Measurements from ENCODE around the gene PRKN.

Gene PRKN

GRCh38 chr6:162554531-162554930 lies 173.0 kb downstream of the PRKN start:
- POLR2A ChIA-PET: no interaction called here
- CTCF ChIA-PET: no interaction called here
- no peaks in the 10 kb centered on the region for H3K9me3 ChIP-seq (ENCODE audit: control insufficient read depth, insufficient read depth, low read depth, low read length)
- H3K27ac ChIP-seq (ENCODE audit: extremely low read depth, low read depth, low read length): no peak overlapping the region
- no peaks in the 10 kb centered on the region for H3K36me3 ChIP-seq (ENCODE audit: control insufficient read depth in 2 of 2, insufficient read depth in 1 of 2, low read length in 2 of 2)
- no peak for TF ChIP-seq SP2 (tag by site-specific recombination; IDR thresholded peaks at IDR 0.05)
- no peak for TF ChIP-seq ZNF768 (tag by site-specific recombination; IDR thresholded peaks at IDR 0.05)
- no peak for TF ChIP-seq ZEB2 (tag by site-specific recombination; IDR thresholded peaks at IDR 0.05)
- no peak for TF ChIP-seq ZNF513 (tag by site-specific recombination; IDR thresholded peaks at IDR 0.05)
- no peak for TF ChIP-seq ZNF366 (tag by site-specific recombination; conservative IDR thresholded peaks at IDR 0.05)
- TF ChIP-seq ZNF571 (tag by site-specific recombination; IDR thresholded peaks at IDR 0.05): no peak
- TF ChIP-seq TRIM28 (IDR thresholded peaks at IDR 0.05; ENCODE audit: borderline replicate concordance, low read length): no peak
- no peak for TF ChIP-seq SCRT2 (tag by site-specific recombination; IDR thresholded peaks at IDR 0.05)
- no peak for TF ChIP-seq ZBTB1 (tag by site-specific recombination; IDR thresholded peaks at IDR 0.05)
- no peak for TF ChIP-seq ZSCAN4 (tag by site-specific recombination; IDR thresholded peaks at IDR 0.05)
- H3K4me1 ChIP-seq (ENCODE audit: control insufficient read depth, insufficient read depth, low read length): no peaks in the 10 kb centered on the region
- H3K4me3 ChIP-seq (ENCODE audit: low read depth, low read length): no peak overlapping the region

- ChIA-PET CTCF (interaction anchor here (0.6 kb wide), 1 partner anchor 343 kb away, joined by 3 read pairs; no protein-coding TSS in a partner anchor), POLR2A (no interaction called here)
- H3K36me3 ChIP-seq (ENCODE audit: control insufficient read depth in 2 of 2, insufficient read depth in 1 of 2, low read length in 2 of 2): no peaks in the 10 kb centered on the region
- no peaks in the 10 kb centered on the region for H3K4me1 ChIP-seq (ENCODE audit: control insufficient read depth, insufficient read depth, low read length)
- H3K27ac ChIP-seq (ENCODE audit: extremely low read depth, low read depth, low read length): no peak overlapping the region
- H3K4me3 ChIP-seq (ENCODE audit: low read depth, low read length): no peak overlapping the region
- no peaks in the 10 kb centered on the region for H3K9me3 ChIP-seq (ENCODE audit: control insufficient read depth, insufficient read depth, low read depth, low read length)
- no peak for TF ChIP-seq YY2 (tag by site-specific recombination; IDR thresholded peaks at IDR 0.05)
- no peak for TF ChIP-seq ZNF132 (tag by site-specific recombination; IDR thresholded peaks at IDR 0.05; ENCODE audit: borderline replicate concordance)
- TF ChIP-seq PBX3 (CRISPR knock-in tag; IDR thresholded peaks at IDR 0.05): no peak
- TF ChIP-seq ZNF114 (tag by site-specific recombination; IDR thresholded peaks at IDR 0.05): no peak
- TF ChIP-seq ZNF449 (tag by site-specific recombination; IDR thresholded peaks at IDR 0.05): no peak
- no peak for TF ChIP-seq PRDM10 (tag by site-specific recombination; IDR thresholded peaks at IDR 0.05)
- TF ChIP-seq ZNF280C (tag by site-specific recombination; IDR thresholded peaks at IDR 0.05): no peak
- no peak for TF ChIP-seq ZNF174 (tag by site-specific recombination; IDR thresholded peaks at IDR 0.05)
- TF ChIP-seq ZBTB48 (tag by site-specific recombination; IDR thresholded peaks at IDR 0.05): no peak
- TF ChIP-seq AEBP2 (tag by site-specific recombination; IDR thresholded peaks at IDR 0.05; ENCODE audit: borderline replicate concordance): no peak
- no peak for TF ChIP-seq ZNF76 (tag by site-specific recombination; IDR thresholded peaks at IDR 0.05; ENCODE audit: borderline replicate concordance, low read depth)
- no peak for TF ChIP-seq ZNF146 (tag by site-specific recombination; IDR thresholded peaks at IDR 0.05)
- no peak for TF ChIP-seq ZNF274 (IDR thresholded peaks at IDR 0.05; ENCODE audit: low read length)
- no peak for TF ChIP-seq ZNF274 (tag by site-specific recombination; IDR thresholded peaks at IDR 0.05; ENCODE audit: borderline replicate concordance)
These were observed 180.7 kb downstream of the PRKN start for GRCh38 chr6:162546905-162547304.
